Measurements from ENCODE around the gene CCSER1. TPM values are rescaled to one million over a fixed set of nuclear protein-coding genes. Genes with fewer than 3 reads are reported as not detected.
"Not testable (repeated sequence)": the region's sequence is repeated elsewhere in the genome, so short reads cannot be mapped to it uniquely, and the experiment has no call there.

CCSER1 gene
- total RNA-seq, 1 donor from 2014 or later: 1.1 TPM

DNA sequence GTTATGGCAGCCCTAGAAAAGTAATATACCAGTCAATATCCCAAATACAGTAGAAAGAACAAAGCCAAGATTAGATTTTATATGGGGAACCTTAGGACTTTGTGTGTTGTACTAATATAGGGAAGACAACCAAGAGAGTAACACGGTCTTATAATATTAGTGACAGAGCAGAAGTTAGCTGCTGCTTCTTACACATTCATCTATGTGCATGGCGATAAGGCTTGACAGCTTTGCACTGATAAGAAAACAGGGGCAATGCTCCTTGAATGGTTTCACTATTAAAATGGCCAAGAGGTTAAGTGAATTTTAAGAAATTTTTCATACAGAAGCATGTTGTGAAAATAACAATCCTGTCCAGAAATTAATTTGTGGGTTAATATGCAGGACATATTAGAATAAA is 521.6 kb downstream of the CCSER1 start:
- DNase-seq (ENCODE audit: low read depth, low spot score): no peak

DNA sequence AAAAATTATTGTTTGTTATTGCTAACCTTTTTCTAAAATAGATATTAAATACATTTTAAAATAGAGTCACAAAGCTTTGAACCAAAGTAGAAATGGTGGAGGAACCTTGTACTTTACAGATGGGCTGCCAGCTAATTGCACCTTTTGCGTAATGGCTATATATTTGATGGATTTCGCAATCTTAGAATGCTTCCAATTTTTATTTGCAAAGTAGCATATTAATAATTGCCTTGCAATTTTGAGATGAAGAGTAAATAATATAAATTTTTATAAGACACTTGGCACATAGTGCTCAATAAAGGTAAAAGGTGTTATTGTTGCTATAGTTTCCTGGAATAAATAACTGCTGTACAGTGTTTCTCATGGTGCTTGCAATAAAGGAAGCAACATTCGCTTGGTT is 533.5 kb downstream of the CCSER1 start:
- DNase-seq (ENCODE audit: low read depth, low spot score): no peak

DNA sequence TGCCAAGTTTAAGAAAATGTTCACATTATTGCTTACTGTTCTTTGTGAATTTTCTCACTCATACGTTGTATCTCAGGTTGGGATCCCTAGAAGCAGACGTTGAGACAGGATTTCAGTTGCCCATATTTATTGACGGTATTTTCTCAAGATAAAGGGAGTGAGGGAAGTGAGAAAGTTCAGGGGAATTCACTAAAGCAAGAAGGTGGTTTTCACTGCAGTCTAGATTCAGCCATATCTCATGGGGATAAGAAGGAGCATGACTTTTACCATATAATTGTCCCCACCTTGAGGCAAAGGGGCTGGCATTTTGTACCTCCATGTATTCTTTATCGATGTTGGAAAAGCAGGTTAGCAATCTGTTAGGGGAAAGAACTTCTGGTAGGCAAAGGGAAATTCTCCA is 543.0 kb downstream of the CCSER1 start:
- no peak for DNase-seq (ENCODE audit: low read depth, low spot score)

- DNase-seq (ENCODE audit: low read depth, low spot score): no peak
These were observed 562.5 kb downstream of the CCSER1 start for GRCh38 chr4:90689739-90690138.

GRCh38 chr4:90695411-90695810 is 568.2 kb downstream of the CCSER1 start:
- no peak for DNase-seq (ENCODE audit: low read depth, low spot score)

DNA sequence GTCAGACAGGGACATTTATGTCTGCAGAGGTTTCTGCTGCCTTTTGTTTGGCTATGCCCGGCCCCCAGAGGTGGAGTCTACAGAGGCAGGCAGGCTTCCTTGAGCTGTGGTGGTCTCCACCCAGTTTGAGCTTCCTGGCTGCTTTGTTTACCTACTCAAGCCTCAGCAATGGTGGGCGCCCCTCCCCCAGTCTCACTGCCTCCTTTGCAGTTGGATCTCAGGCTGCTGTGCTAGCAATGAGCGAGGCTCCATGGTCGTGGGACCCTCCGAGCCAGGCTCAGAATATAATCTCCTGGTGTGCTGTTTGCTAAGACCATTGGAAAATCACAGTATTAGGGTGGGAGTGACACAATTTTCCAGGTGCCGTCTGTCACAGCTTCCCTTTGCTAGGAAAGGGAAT is 578.3 kb downstream of the CCSER1 start:
- DNase-seq (ENCODE audit: low read depth, low spot score): not testable (repeated sequence)

DNA sequence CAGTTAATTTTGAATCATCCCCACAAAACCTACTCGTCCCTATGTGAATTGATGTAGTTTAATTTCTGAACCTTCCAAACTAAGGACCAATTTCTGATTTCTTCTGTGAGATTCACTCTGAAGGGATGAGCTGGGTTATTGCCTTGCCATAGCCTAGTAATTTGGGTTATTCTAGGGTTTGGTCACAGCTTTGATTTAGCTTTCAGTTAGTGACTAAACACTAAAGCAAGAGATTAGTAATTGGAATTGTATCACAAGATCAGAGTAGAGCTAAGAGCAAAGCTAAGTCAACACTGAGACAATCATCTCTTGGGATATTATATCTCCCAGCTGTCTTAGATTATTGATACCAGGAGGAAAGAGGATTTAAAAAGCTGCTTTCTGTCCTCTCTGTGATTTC is 588.0 kb downstream of the CCSER1 start:
- DNase-seq (ENCODE audit: low read depth, low spot score): no peak

DNA sequence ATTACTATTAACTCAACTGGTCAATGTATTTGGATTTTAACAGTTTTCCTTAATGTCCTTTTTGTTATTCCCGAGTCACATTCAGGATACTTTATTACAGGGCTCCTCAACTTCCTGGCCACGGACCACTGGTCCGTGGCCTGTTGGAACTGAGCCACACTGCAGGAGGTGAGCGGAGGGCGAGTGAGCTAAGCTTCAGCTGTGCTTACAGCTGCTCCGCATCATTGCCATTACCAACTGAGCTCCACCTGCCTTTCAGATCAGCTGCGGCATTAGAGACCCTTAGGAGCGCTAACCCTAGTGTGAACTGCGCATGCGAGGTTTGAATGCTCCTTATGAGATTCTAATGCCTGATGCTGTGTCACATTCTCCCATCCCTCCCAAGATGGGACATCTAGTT is 591.7 kb downstream of the CCSER1 start:
- no peak for DNase-seq (ENCODE audit: low read depth, low spot score)

DNA sequence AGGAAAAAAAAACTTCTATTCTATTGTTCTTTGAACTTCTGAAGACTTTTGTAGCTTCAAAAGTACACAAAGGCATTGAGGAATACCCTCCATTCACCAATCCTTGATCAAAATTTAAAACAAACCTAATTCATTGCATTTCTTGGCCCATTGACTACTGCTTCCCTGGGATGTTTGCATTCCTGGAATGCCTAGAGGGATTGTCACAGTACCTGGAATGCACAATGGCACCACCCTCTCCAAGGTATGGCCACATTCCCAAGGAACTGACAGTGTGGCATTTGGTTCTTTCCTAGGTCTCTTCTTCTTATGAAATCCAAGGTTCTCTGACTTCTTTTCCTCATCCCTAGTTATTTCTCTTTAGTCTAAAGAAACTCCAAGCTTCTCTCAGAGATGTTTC is 600.7 kb downstream of the CCSER1 start:
- no peak for DNase-seq (ENCODE audit: low read depth, low spot score)

GRCh38 chr4:90730752-90731151 is 603.6 kb downstream of the CCSER1 start:
- DNase-seq (ENCODE audit: low read depth, low spot score): no peak

GRCh38 chr4:90733211-90733610 is 606.0 kb downstream of the CCSER1 start:
- DNase-seq (ENCODE audit: low read depth, low spot score): no peak

GRCh38 chr4:90745176-90745575 is 618.0 kb downstream of the CCSER1 start:
- DNase-seq (ENCODE audit: low read depth, low spot score): no peak

DNA sequence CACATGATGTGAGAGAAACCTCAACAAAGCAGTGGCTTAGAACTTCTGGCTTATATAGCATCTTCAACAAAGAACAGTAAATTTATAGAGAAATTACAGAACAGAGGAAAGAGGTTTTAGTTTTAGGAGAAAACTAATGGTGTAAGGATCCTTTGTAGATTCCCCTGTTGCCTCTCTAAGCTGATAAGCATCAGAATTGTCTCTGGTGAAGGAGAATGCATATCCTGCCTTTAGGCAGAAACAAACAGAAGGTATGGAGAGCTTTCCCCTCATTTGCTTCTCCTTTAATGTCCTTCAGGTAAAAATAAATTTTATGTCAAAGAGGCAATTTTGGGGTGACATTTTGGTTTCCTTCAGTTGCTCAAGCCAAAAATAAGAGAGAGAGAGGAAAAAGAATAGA is 625.9 kb downstream of the CCSER1 start:
- DNase-seq (ENCODE audit: low read depth, low spot score): no peak

DNA sequence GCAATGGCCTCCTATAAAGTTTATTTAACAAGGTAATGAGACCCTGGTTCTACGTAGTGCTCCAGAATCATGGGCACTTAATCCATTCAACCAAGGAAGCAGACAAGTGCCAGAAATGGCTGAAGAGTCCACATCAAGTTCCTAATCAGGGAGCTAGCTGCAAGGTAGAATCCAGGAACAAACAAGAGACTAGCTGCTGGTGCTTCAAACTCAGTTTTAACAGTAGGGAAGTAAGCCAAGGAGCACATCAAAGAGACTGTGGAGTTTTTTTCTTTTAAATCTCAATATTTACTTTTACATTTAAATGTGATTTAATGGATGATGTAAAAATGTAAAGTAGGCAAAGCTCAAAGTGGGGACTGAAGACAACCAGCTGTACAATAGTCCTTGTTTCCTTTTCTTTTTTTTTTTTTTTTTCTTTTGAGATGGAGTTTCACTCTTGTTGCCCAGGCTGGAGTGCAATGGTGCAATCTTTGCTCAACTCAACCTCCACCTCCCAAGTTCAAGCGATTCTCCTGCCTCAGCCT is 630.4 kb downstream of the CCSER1 start:
- no peak for DNase-seq (ENCODE audit: low read depth, low spot score)

- no peak for DNase-seq (ENCODE audit: low read depth, low spot score)
These were observed 632.9 kb downstream of the CCSER1 start for GRCh38 chr4:90760059-90760458.

DNA sequence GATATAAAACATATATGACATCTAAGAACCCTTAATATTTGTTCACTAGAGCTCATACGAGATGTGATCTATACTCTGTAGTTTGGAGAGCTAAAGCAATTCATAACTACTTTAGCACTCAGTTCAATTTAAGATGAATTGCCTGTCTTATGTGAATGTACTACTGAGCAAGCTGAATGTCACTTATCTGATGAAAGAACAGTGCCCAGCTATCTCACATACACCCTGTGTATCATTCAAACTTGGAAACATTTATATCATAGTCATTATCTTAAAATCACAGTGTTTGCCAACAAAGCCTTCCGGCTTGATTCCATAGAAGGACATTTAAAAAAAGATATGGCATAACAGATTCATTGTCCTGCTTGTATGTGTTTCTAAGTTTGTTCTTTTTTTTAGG is 639.6 kb downstream of the CCSER1 start:
- DNase-seq (ENCODE audit: low read depth, low spot score): no peak

DNA sequence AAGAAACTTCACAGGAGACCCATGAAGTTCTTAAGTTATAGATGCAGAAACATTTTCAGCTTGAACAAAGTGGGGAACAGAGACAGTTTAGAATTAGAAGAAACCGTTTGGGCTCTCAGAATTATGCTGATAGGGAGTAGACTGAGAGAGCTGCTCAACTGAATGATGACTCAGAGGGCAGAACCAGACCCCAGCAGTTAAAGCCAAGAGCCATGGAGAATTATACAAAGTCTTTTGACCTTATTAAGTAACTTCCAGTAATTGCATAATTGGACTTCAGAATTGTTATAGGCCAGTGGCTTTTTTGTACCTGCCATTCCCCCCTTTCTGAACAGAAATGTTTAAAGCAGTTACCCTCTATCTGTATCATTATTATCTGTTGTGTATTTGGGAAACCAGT is 642.1 kb downstream of the CCSER1 start:
- DNase-seq (ENCODE audit: low read depth, low spot score): no peak

- DNase-seq (ENCODE audit: low read depth, low spot score): no peak
These were observed 653.0 kb downstream of the CCSER1 start for GRCh38 chr4:90780193-90780592.

DNA sequence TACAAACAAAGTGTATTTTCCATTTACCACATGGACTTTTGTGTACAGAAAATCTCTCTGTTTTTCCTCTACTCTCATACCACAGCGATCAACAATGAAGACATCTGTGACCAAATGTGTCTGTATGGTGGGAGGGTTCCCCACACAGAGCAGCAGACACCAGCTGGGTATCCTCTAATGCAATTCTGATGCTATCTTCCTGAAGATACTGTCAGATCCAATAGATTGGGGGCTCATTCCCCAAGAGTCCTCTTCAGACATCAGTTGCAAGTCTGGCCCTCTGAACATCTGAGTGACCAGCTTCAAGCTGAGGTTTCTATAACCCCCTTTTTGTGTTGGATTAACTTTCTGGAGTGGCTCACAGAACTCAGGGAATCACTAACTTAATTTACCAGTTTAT is 659.4 kb downstream of the CCSER1 start:
- DNase-seq (ENCODE audit: low read depth, low spot score): no peak

DNA sequence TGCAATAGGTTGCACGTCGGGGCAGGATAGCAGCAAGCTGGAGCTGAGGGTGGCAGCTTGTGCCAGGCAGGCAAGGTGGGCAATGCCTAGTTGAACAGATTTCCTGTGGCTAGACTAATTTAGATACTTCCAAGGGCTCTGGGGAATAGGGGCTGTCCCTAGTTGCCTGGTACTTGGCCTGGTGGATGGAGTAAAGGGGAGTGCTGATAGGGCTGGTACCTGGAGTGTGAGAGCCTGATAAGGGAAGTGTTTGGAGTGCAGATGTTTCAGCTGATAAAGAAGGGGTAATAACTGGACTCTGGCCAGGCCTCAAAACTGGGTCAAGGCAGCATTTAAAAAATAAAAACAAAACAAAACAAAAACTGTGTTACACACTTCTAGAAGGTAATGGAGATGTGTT is 665.5 kb downstream of the CCSER1 start:
- DNase-seq (ENCODE audit: low read depth, low spot score): no peak

GRCh38 chr4:90798948-90799347 is 671.8 kb downstream of the CCSER1 start:
- no peak for DNase-seq (ENCODE audit: low read depth, low spot score)

DNA sequence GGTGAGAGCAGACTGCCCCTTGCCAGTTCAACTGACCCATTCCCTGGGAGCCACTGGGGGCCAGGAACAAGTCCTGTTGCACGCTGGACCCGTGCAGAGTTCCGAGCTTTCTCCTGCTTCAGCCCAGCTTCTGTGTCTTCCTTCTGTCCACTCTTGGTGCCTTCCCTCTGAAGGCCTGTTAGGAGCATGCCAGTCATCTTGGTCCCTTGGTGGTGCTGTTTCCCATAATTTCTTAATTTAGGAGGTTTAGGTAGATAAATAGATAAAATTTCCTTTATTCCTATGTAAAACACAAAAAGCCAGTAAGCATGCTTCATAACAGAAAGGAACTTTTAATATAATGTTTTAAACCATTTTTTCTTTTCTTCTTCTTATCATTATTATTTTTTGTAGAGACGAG is 672.7 kb downstream of the CCSER1 start:
- DNase-seq (ENCODE audit: low read depth, low spot score): no peak

- DNase-seq (ENCODE audit: low read depth, low spot score): no peak
These were observed 688.4 kb downstream of the CCSER1 start for GRCh38 chr4:90815569-90815968.

DNA sequence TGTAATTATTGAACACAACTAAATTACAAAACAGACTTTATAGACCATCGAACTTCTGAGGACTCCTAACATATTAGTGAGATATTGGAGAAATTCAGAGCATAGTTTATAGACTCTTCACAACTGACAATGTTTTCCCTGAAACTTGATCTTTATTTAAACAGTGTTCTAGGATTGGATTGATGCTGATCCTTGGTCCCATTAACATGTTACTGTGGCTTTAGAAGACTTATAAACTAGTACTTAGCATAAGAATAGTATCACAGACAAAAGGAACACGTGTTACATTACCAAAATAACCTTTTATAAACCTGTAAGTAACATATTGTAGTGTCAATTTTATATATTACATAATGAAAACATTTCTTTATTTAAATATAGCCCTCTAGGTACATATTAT is 689.6 kb downstream of the CCSER1 start:
- DNase-seq (ENCODE audit: low read depth, low spot score): no peak
